SHP77 (cell line): ENCODE data around the gene B3GLCT.

Experiments used
- DNase-seq, 2 experiments: peaks; one replicate each; lab custom pipeline; 2025; lab: John Stamatoyannopoulos, UW

The B3GLCT gene

GRCh38 chr13:31350560-31350959 lies 150.8 kb downstream of the B3GLCT start:
- no peak for DNase-seq

GRCh38 chr13:31351376-31351775 lies 151.6 kb downstream of the B3GLCT start:
- no peak for DNase-seq

- no peak for DNase-seq
Measured at GRCh38 chr13:31352467-31352866, 152.7 kb downstream of the B3GLCT start.

- DNase-seq = no peak
Measured at GRCh38 chr13:31355001-31355400, 155.2 kb downstream of the B3GLCT start.

- no peak for DNase-seq
Measured at GRCh38 chr13:31356991-31357390, 157.2 kb downstream of the B3GLCT start.

GRCh38 chr13:31357581-31357980 lies 157.8 kb downstream of the B3GLCT start:
- DNase-seq = no peak

- no peak for DNase-seq
Measured at GRCh38 chr13:31361673-31362072, 161.9 kb downstream of the B3GLCT start.

- DNase-seq = no peak
Measured at GRCh38 chr13:31365630-31366029, 165.9 kb downstream of the B3GLCT start.

GRCh38 chr13:31367410-31367809 lies 167.6 kb downstream of the B3GLCT start:
- DNase-seq = no peak

- DNase-seq = no peak
Measured at GRCh38 chr13:31369213-31369612, 169.4 kb downstream of the B3GLCT start.

GRCh38 chr13:31372454-31372853 lies 172.7 kb downstream of the B3GLCT start:
- no peak for DNase-seq

- no peak for DNase-seq
Measured at GRCh38 chr13:31374682-31375081, 174.9 kb downstream of the B3GLCT start.

- DNase-seq = no peak
Measured at GRCh38 chr13:31377946-31378345, 178.2 kb downstream of the B3GLCT start.

- no peak for DNase-seq
Measured at GRCh38 chr13:31380715-31381114, 180.9 kb downstream of the B3GLCT start.
